Ramos (cell line): Measurements from ENCODE around the gene SOWAHC.
"Not testable (repeated sequence)": the region's sequence is repeated elsewhere in the genome, so short reads cannot be mapped to it uniquely, and the experiment has no call there.

ENCODE experiments used
- in situ Hi-C: fragments of 300-500 bp; cut with MboI; formaldehyde crosslinking; loops from one replicate; pipeline ENCODE4 v1.14.3; 2022; ENCODE audit warnings: low sequenced_read_pairs; ENCODE audit not compliant: unreplicated experiment

The SOWAHC gene

GRCh38 chr2:109613922-109614714 is at the start of gene SOWAHC, which contains the start of gene SEPTIN10:
SOWAHC (plus strand) TSS chr2:109614364; CDS start chr2:109614490, 126 bp downstream.
SEPTIN10 (minus strand) TSS chr2:109613966; CDS start chr2:109613827, 139 bp downstream.
- in situ Hi-C loops = no loop called here

GRCh38 chr2:109575373-109575772 is 38.8 kb upstream of the SOWAHC start:
- in situ Hi-C loops = no loop called here

GRCh38 chr2:109577630-109578029 is 36.5 kb upstream of the SOWAHC start:
- in situ Hi-C loops = not testable (repeated sequence)

- in situ Hi-C loops = no loop called here
Measured at GRCh38 chr2:109582928-109583895, 31.0 kb upstream of the SOWAHC start.

GRCh38 chr2:109586687-109587086 is 27.5 kb upstream of the SOWAHC start:
- in situ Hi-C loops = no loop called here

GRCh38 chr2:109591206-109591605 is 23.0 kb upstream of the SOWAHC start:
- in situ Hi-C loops = no loop called here

GRCh38 chr2:109592905-109593304 is 21.3 kb upstream of the SOWAHC start:
- in situ Hi-C loops = no loop called here

GRCh38 chr2:109594246-109594885 is 19.8 kb upstream of the SOWAHC start:
- in situ Hi-C loops = no loop called here

- in situ Hi-C loops = no loop called here
Measured at GRCh38 chr2:109595644-109596043, 18.5 kb upstream of the SOWAHC start.

GRCh38 chr2:109597283-109597682 is 16.9 kb upstream of the SOWAHC start:
- in situ Hi-C loops = no loop called here

- in situ Hi-C loops = no loop called here
Measured at GRCh38 chr2:109601783-109602182, 12.4 kb upstream of the SOWAHC start.

GRCh38 chr2:109602617-109603188 is 11.5 kb upstream of the SOWAHC start:
- in situ Hi-C loops = no loop called here

GRCh38 chr2:109604597-109604996 is 9.6 kb upstream of the SOWAHC start:
- in situ Hi-C loops = no loop called here

- in situ Hi-C loops = no loop called here
Measured at GRCh38 chr2:109607766-109608165, 6.4 kb upstream of the SOWAHC start.

- in situ Hi-C loops = no loop called here
Measured at GRCh38 chr2:109609352-109610024, 4.7 kb upstream of the SOWAHC start.

- in situ Hi-C loops = no loop called here
Measured at GRCh38 chr2:109611467-109612095, 2.6 kb upstream of the SOWAHC start.

- in situ Hi-C loops = no loop called here
Measured at GRCh38 chr2:109613081-109613921, 863 bp upstream of the SOWAHC start.
